Vagina (tissue), 2 donors: ENCODE results near the gene ABHD8. TPM values are rescaled to one million over a fixed set of nuclear protein-coding genes. Genes with fewer than 3 reads are reported as not detected.

Source experiments
- DNase-seq, 2 donors: peaks; one replicate each; pipeline ENCODE4 v3.0.0-alpha.2; 2017; ENCODE audit errors: extremely low spot score in 2 of 2
- H3K27ac ChIP-seq: fragments of 200-600 bp; sonication (generic); one replicate; pipeline ENCODE4 v1.5.1; 2019
- H3K27me3 ChIP-seq: fragments of 200-600 bp; sonication (generic); one replicate; pipeline ENCODE4 v1.5.1; 2019
- H3K36me3 ChIP-seq, 2 donors: fragments of 200-600 bp; sonication (generic); one replicate each; pipeline ENCODE4 v1.5.1; 2017 to 2019
- H3K4me1 ChIP-seq: fragments of 200-600 bp; sonication (generic); one replicate; pipeline ENCODE4 v1.5.1; 2019
- H3K4me3 ChIP-seq, 2 donors: fragments of 200-600 bp; sonication (generic); 1 replicate in 1 of 2; 2 replicates in 1 of 2; pipeline ENCODE4 v1.5.1; 2016 to 2019
- H3K9me3 ChIP-seq: fragments of 200-600 bp; sonication (generic); one replicate; pipeline ENCODE4 v1.5.1; 2019
- POLR2A ChIP-seq, 2 donors: fragments of 450-650 bp; IDR thresholded peaks; one replicate each; pipeline ENCODE4 v1.6.1; 2017; ENCODE audit warnings: antibody characterized with exemption in 2 of 2, mild to moderate bottlenecking in 2 of 2, moderate library complexity in 2 of 2
- POLR2AphosphoS5 ChIP-seq, 2 donors: sonication (generic); formaldehyde crosslinking; IDR thresholded peaks; one replicate each; pipeline ENCODE4 v1.9.0; 2017; ENCODE audit warnings: antibody characterized with exemption in 2 of 2, mild to moderate bottlenecking in 2 of 2, low read depth in 1 of 2; ENCODE audit not compliant: insufficient read depth in 1 of 2
- intact Hi-C: fragments of 100-400 bp; cut with DNase I; formaldehyde crosslinking; loops from one replicate; pipeline ENCODE4 v1.15.1; 2023
- total RNA-seq: library from RNA; depleted of rRNA; stranded (reverse); fragments of >200 nt; gene quantifications from one replicate; pipeline ENCODE4 v1.2.3, GENCODE V29; 2016
- TF ChIP-seq, protein P1 (sequence below), 3 experiments: fragments of 450-650 bp in 2 of 3; fragments of 200-600 bp in 1 of 3; sonication (generic) in 1 of 3; IDR thresholded peaks; one replicate each; pipeline ENCODE4 v1.5.1; 2017 to 2019; ENCODE audit warnings: antibody characterized with exemption in 3 of 3, mild to moderate bottlenecking in 2 of 3, moderate library complexity in 2 of 3

Gene ABHD8
- total RNA-seq, 1 donor from 2014 or later, result 10.8 TPM

DNA sequence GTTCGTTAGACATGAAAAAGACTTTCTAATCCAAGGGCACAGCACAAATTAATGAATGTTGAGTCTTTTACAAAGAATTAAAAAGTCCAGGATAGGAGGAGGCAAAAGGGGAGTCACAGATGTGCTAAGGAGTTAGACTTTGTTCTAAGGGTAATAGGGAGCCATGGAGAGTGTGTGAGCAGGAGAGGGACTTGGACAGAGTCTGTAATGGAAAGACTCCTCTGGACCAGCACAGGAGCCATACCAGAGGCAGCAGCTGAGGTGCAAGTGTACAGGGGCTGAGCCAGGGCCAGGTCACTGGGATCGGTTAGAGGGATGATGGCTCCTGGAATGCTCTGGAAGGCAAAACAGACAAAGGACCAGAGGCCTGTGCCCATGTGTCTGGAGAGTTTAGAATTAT lies 44.7 kb upstream of the ABHD8 start:
- TF ChIP-seq POLR2A (IDR thresholded peaks at IDR 0.05), result no peak
- TF ChIP-seq, protein P1, sequence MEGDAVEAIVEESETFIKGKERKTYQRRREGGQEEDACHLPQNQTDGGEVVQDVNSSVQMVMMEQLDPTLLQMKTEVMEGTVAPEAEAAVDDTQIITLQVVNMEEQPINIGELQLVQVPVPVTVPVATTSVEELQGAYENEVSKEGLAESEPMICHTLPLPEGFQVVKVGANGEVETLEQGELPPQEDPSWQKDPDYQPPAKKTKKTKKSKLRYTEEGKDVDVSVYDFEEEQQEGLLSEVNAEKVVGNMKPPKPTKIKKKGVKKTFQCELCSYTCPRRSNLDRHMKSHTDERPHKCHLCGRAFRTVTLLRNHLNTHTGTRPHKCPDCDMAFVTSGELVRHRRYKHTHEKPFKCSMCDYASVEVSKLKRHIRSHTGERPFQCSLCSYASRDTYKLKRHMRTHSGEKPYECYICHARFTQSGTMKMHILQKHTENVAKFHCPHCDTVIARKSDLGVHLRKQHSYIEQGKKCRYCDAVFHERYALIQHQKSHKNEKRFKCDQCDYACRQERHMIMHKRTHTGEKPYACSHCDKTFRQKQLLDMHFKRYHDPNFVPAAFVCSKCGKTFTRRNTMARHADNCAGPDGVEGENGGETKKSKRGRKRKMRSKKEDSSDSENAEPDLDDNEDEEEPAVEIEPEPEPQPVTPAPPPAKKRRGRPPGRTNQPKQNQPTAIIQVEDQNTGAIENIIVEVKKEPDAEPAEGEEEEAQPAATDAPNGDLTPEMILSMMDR (IDR thresholded peaks at IDR 0.05), result no peak
- no peak for TF ChIP-seq POLR2AphosphoS5 (IDR thresholded peaks at IDR 0.05; ENCODE audit: insufficient read depth in 1 of 2, low read depth in 1 of 2)
- Histone ChIP-seq H3K27ac (peak overlapping the region; percentile 61), H3K27me3 (no peaks in the 10 kb centered on the region), H3K4me1 (peaks cover 35% of the 10 kb centered on the region), H3K4me3 (no peak overlapping the region), H3K9me3 (no peaks in the 10 kb centered on the region), H3K36me3 (no peaks in the 10 kb centered on the region)
- no peak for DNase-seq
- intact Hi-C loops, result loop anchor here (2.0 kb wide), 1 partner anchor 37 kb away; no protein-coding TSS in a partner anchor

DNA sequence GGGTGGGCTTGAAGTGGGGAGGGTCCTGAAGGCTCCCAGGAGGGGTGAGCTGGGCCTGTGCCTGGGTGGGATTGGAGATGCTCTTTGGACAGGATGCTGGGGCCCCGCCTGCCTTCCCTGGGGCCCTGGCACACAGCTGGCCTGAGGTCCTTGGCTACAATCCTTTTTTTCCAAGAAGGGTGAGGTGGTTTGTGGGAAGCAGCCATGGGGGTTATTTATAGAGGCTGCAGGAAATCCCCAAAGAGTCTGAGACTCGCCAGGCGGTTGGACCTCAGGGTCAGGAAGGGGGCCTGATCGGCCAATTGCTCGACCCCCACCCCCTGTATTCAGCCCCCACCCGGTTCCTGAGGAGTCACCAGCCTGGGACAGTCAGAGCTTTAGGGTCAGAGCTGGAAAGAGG lies 44.1 kb upstream of the ABHD8 start:
- TF ChIP-seq POLR2AphosphoS5 (IDR thresholded peaks at IDR 0.05; ENCODE audit: insufficient read depth in 1 of 2, low read depth in 1 of 2) (peak; percentile 11 to 32), POLR2A (IDR thresholded peaks at IDR 0.05) (no peak)
- TF ChIP-seq, protein P1 (IDR thresholded peaks at IDR 0.05), result no peak
- Histone ChIP-seq H3K4me3 (no peak overlapping the region), H3K36me3 (no peaks in the 10 kb centered on the region), H3K27ac (peak overlapping the region; percentile 61), H3K27me3 (no peaks in the 10 kb centered on the region), H3K4me1 (peaks cover 30% of the 10 kb centered on the region), H3K9me3 (no peaks in the 10 kb centered on the region)
- no peak for DNase-seq
- intact Hi-C loops, result loop anchor here (2.0 kb wide), 1 partner anchor 37 kb away; no protein-coding TSS in a partner anchor

DNA sequence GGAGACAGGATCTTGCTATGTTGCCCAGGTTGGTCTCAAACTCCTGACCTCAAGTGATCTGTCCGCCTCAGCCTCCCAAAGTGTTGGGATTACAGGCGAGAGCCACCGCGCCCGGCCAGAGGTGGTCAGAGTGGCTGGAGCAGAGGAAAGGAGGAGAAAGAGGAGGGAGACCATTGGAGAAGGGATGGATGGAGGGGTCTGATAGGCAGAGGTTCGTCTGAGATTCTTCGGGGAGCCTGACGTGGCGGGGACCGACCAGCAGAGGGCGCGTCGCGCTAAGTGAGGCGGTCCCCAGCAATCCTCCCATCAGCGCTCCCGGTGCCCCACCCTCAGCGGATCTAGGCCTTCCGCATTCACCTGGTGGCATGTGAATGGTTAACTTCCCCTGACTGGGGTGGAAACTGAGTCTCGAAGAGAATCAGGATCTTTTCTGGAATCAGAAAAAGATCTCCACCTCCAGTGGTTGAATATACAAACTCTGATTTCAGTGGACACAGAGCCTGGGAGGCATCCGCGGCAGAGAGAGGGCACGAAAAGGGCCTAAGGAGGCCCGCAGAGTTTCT lies 43.0 kb upstream of the ABHD8 start:
- peaks cover 29% of the 10 kb centered on the region for H3K4me1 ChIP-seq
- H3K4me3 ChIP-seq, result no peak overlapping the region
- no peaks in the 10 kb centered on the region for H3K27me3 ChIP-seq
- H3K9me3 ChIP-seq, result no peaks in the 10 kb centered on the region
- H3K27ac ChIP-seq, result peak overlapping the region; percentile 14
- TF ChIP-seq POLR2A (IDR thresholded peaks at IDR 0.05), result no peak
- TF ChIP-seq, protein P1 (IDR thresholded peaks at IDR 0.05), result peak; percentile 86 to 93 (median 91)
- peak in 1 of 2 donors; percentile 20 for TF ChIP-seq POLR2AphosphoS5 (IDR thresholded peaks at IDR 0.05; ENCODE audit: insufficient read depth in 1 of 2, low read depth in 1 of 2)
- intact Hi-C loops, result loop anchor here (2.0 kb wide), 1 partner anchor 39 kb away; no protein-coding TSS in a partner anchor
- no peaks in the 10 kb centered on the region for H3K36me3 ChIP-seq
- DNase-seq, result no peak

DNA sequence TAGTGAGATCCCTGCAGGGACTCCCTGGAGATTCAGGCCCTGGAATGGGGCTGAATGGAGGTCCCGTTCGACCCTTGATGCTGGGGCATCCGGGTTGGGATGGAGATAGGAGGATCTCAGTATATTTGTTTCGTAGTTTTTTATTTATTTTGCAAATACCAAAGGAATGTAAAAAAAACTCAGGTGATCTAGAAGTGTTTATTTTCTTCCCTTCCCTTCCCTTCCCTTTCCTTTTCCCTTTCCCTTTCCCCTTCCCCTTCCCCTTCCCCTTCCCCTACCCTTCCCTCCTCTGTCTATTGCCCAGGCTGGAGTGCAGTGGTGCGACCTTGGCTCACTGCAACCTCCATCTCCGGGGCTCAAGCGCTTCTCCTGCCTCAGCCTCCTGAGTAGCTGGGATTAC lies 38.6 kb upstream of the ABHD8 start:
- peaks cover 24% of the 10 kb centered on the region for H3K4me1 ChIP-seq
- DNase-seq, result no peak
- no peaks in the 10 kb centered on the region for H3K36me3 ChIP-seq
- intact Hi-C loops, result no loop called here
- no peaks in the 10 kb centered on the region for H3K9me3 ChIP-seq
- no peak overlapping the region for H3K27ac ChIP-seq
- no peaks in the 10 kb centered on the region for H3K27me3 ChIP-seq
- no peak overlapping the region for H3K4me3 ChIP-seq
- TF ChIP-seq POLR2A (IDR thresholded peaks at IDR 0.05), result no peak
- TF ChIP-seq, protein P1 (IDR thresholded peaks at IDR 0.05), result no peak
- TF ChIP-seq POLR2AphosphoS5 (IDR thresholded peaks at IDR 0.05; ENCODE audit: insufficient read depth in 1 of 2, low read depth in 1 of 2), result no peak

DNA sequence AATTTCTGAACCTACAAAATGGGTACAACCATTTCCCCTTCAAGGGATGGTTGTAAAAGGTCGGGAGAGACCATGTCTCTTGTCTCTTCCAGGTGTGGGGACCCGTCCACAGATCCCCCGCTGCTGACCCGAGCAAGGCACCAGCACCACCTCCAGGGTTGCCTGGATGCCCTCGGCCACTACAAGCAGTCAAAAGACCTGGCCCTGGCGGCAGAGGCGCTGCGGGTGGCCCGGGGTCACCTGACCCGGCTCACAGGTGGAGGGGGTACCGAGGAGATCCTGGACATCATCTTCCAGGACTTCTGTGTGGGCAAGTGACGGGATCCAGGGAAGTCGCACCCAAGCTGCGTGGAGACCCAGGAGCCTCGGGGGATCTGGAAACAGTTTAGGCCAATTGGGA lies 38.2 kb upstream of the ABHD8 start:
- Histone ChIP-seq H3K9me3 (no peaks in the 10 kb centered on the region), H3K4me1 (peaks cover 28% of the 10 kb centered on the region), H3K27me3 (no peaks in the 10 kb centered on the region), H3K36me3 (no peaks in the 10 kb centered on the region), H3K4me3 (no peak overlapping the region), H3K27ac (no peak overlapping the region)
- intact Hi-C loops, result no loop called here
- TF ChIP-seq, protein P1 (IDR thresholded peaks at IDR 0.05), result no peak
- TF ChIP-seq POLR2AphosphoS5 (IDR thresholded peaks at IDR 0.05; ENCODE audit: insufficient read depth in 1 of 2, low read depth in 1 of 2), result no peak
- no peak for TF ChIP-seq POLR2A (IDR thresholded peaks at IDR 0.05)
- no peak for DNase-seq
